Uterus (tissue), 2 donors: ENCODE results near the gene MAP1B.

Experiments
- POLR2A ChIP-seq, 2 donors: fragments of 450-650 bp; IDR thresholded peaks; one replicate each; pipeline ENCODE4 v1.6.1; 2016; ENCODE audit warnings: antibody characterized with exemption in 2 of 2, mild to moderate bottlenecking in 1 of 2, moderate library complexity in 1 of 2
- TF ChIP-seq, protein P1 (sequence below), 4 experiments: fragments of 200-600 bp in 2 of 4; fragments of 450-650 bp in 2 of 4; sonication (generic) in 2 of 4; IDR thresholded peaks; one replicate each; pipeline ENCODE4 v1.5.1; 2016 to 2019; ENCODE audit warnings: antibody characterized with exemption in 4 of 4, mild to moderate bottlenecking in 2 of 4, moderate library complexity in 1 of 4

DNA sequence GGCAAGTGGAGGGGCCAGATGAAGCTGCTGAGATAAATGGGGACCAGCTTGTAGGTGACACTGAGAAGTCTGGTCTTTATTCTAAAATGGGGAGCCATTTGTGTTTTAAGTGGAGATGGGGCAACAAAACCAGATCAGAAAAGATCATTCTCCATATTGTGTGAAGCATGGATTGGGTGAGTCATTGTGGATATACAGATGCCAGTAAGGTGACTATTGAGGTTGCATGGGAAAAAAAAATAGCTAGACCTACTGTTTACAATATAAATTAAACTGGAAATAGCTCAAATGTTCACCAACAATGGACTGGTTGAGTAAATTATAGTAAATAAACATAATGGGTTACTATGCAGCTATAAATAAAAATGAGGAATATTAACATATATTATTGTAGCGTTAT lies 5.4 kb upstream of the MAP1B start:
- no peak for TF ChIP-seq POLR2A (IDR thresholded peaks at IDR 0.05)
- TF ChIP-seq, protein P1, sequence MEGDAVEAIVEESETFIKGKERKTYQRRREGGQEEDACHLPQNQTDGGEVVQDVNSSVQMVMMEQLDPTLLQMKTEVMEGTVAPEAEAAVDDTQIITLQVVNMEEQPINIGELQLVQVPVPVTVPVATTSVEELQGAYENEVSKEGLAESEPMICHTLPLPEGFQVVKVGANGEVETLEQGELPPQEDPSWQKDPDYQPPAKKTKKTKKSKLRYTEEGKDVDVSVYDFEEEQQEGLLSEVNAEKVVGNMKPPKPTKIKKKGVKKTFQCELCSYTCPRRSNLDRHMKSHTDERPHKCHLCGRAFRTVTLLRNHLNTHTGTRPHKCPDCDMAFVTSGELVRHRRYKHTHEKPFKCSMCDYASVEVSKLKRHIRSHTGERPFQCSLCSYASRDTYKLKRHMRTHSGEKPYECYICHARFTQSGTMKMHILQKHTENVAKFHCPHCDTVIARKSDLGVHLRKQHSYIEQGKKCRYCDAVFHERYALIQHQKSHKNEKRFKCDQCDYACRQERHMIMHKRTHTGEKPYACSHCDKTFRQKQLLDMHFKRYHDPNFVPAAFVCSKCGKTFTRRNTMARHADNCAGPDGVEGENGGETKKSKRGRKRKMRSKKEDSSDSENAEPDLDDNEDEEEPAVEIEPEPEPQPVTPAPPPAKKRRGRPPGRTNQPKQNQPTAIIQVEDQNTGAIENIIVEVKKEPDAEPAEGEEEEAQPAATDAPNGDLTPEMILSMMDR (IDR thresholded peaks at IDR 0.05): no peak
